ENCODE results near the gene RNU5B-1. TPM values are rescaled to one million over a fixed set of nuclear protein-coding genes. Genes with fewer than 3 reads are reported as not detected.
"Not testable (repeated sequence)": the region's sequence is repeated elsewhere in the genome, so short reads cannot be mapped to it uniquely, and the experiment has no call there.

RNU5B-1 gene
- total and polyA plus RNA-seq, 9 donors = 22.1 to 67.7 (median 29.6) TPM; not detected in 4

GRCh38 chr15:65343374-65343981 lies 39.0 kb downstream of the RNU5B-1 start:
- Histone ChIP-seq H3K4me3 (no peak overlapping the region), H3K9me3 (no peaks in the 10 kb centered on the region), H3K27me3 (no peaks in the 10 kb centered on the region), H3K4me1 (ENCODE audit: insufficient read depth) (no peaks in the 10 kb centered on the region), H3K36me3 (no peaks in the 10 kb centered on the region), H3K27ac (no peak overlapping the region)
- 84 to 87% (median 86%) methylated on average over 10 of the region's 10 CpGs for WGBS, 3 donors
- no peak for TF ChIP-seq CTCF (IDR thresholded peaks at IDR 0.05)
- no peak for TF ChIP-seq POLR2A (IDR thresholded peaks at IDR 0.05)
- no peak for TF ChIP-seq EP300 (IDR thresholded peaks at IDR 0.05)
- intact Hi-C loops (cut with DNase I) = no loop called here
- DNase-seq = no peak

- Histone ChIP-seq H3K27ac (no peak overlapping the region), H3K9me3 (no peaks in the 10 kb centered on the region), H3K4me1 (ENCODE audit: insufficient read depth) (no peaks in the 10 kb centered on the region), H3K27me3 (no peaks in the 10 kb centered on the region), H3K36me3 (no peaks in the 10 kb centered on the region), H3K4me3 (no peak overlapping the region)
- no peak for DNase-seq
- intact Hi-C loops (cut with DNase I) = no loop called here
- 87 to 90% (median 89%) methylated on average over 8 of the region's 8 CpGs for whole genome bisulfite sequencing, 3 donors
- TF ChIP-seq CTCF (IDR thresholded peaks at IDR 0.05) (no peak), EP300 (IDR thresholded peaks at IDR 0.05) (no peak), POLR2A (IDR thresholded peaks at IDR 0.05) (no peak)
Observed at GRCh38 chr15:65344214-65344913, 39.9 kb downstream of the RNU5B-1 start.

GRCh38 chr15:65344914-65345275 lies 40.4 kb downstream of the RNU5B-1 start:
- Histone ChIP-seq H3K4me1 (ENCODE audit: insufficient read depth) (no peaks in the 10 kb centered on the region), H3K27me3 (no peaks in the 10 kb centered on the region), H3K4me3 (no peak overlapping the region), H3K27ac (no peak overlapping the region), H3K9me3 (no peaks in the 10 kb centered on the region), H3K36me3 (no peaks in the 10 kb centered on the region)
- 72 to 80% (median 72%) methylated on average over 2 of the region's 2 CpGs for WGBS, 3 donors
- no peak for TF ChIP-seq EP300 (IDR thresholded peaks at IDR 0.05)
- TF ChIP-seq POLR2A (IDR thresholded peaks at IDR 0.05) = no peak
- TF ChIP-seq CTCF (IDR thresholded peaks at IDR 0.05) = no peak
- intact Hi-C loops (cut with DNase I) = no loop called here
- DNase-seq = no peak

GRCh38 chr15:65346856-65347598 lies 42.5 kb downstream of the RNU5B-1 start:
- no peak for TF ChIP-seq EP300 (IDR thresholded peaks at IDR 0.05)
- no peak for TF ChIP-seq CTCF (IDR thresholded peaks at IDR 0.05)
- TF ChIP-seq POLR2A (IDR thresholded peaks at IDR 0.05) = no peak
- no peak for DNase-seq
- intact Hi-C loops (cut with DNase I) = no loop called here
- no peaks in the 10 kb centered on the region for H3K36me3 ChIP-seq
- 56 to 67% (median 61%) methylated on average over 6 of the region's 6 CpGs for WGBS, 3 donors
- H3K4me1 ChIP-seq (ENCODE audit: insufficient read depth) = no peaks in the 10 kb centered on the region
- H3K27ac ChIP-seq = no peak overlapping the region
- no peaks in the 10 kb centered on the region for H3K9me3 ChIP-seq
- H3K4me3 ChIP-seq = no peak overlapping the region
- H3K27me3 ChIP-seq = no peaks in the 10 kb centered on the region

GRCh38 chr15:65347756-65348155 lies 43.3 kb downstream of the RNU5B-1 start:
- not testable (repeated sequence) for DNase-seq

More at GRCh38 chr15:65347756-65348155, 43.3 kb downstream of the RNU5B-1 start:
- WGBS, 3 donors = 89 to 96% (median 91%) methylated on average over 8 of the region's 8 CpGs
- H3K4me3 ChIP-seq; H3K27ac ChIP-seq; H3K27me3 ChIP-seq; intact Hi-C loops (cut with DNase I); H3K4me1 ChIP-seq (ENCODE audit: insufficient read depth); H3K36me3 ChIP-seq; H3K9me3 ChIP-seq: not testable (repeated sequence)
